D721Med (cell line): ENCODE results near the gene CD82.
"Not testable (repeated sequence)": the region's sequence is repeated elsewhere in the genome, so short reads cannot be mapped to it uniquely, and the experiment has no call there.

Experiments
- DNase-seq: peaks from one replicate; pipeline ENCODE4 v3.0.0; 2011; ENCODE audit warnings: low spot score; ENCODE audit not compliant: insufficient read length
- FAIRE-seq: peaks from 2 replicates; lab custom pipeline; 2011; peaks lifted over from hg19 to GRCh38; lab: Jason Lieb, UNC
- TF ChIP-seq, protein P1 (sequence below): IDR thresholded peaks from 2 replicates; pipeline ENCODE4 v1.5.1; 2012; ENCODE audit warnings: mild to moderate bottlenecking, control low read depth; ENCODE audit not compliant: insufficient read depth; ENCODE audit errors: missing control alignments

Gene CD82

DNA sequence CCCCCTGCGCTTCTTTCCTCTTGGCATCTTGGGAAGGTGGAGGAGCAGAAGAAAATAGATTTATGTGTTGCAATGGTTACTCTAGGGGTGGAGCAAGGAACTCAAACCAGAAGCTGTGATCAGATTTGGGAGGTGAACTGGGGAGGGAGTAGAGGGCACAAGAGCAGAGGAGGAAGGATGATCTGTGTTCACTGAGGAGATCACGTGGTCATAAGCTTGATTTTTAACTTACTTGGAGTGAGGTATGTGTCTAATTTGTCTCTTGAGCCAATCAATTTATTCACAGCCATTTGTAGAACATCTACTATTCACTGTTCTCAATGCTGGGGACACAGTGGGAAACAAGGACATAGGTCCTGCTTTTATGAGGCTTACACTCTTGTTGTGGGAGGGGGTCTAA lies 24.8 kb upstream of the CD82 start:
- TF ChIP-seq, protein P1, sequence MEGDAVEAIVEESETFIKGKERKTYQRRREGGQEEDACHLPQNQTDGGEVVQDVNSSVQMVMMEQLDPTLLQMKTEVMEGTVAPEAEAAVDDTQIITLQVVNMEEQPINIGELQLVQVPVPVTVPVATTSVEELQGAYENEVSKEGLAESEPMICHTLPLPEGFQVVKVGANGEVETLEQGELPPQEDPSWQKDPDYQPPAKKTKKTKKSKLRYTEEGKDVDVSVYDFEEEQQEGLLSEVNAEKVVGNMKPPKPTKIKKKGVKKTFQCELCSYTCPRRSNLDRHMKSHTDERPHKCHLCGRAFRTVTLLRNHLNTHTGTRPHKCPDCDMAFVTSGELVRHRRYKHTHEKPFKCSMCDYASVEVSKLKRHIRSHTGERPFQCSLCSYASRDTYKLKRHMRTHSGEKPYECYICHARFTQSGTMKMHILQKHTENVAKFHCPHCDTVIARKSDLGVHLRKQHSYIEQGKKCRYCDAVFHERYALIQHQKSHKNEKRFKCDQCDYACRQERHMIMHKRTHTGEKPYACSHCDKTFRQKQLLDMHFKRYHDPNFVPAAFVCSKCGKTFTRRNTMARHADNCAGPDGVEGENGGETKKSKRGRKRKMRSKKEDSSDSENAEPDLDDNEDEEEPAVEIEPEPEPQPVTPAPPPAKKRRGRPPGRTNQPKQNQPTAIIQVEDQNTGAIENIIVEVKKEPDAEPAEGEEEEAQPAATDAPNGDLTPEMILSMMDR, result no peak
- DNase-seq, result no peak
- no peak for FAIRE-seq

DNA sequence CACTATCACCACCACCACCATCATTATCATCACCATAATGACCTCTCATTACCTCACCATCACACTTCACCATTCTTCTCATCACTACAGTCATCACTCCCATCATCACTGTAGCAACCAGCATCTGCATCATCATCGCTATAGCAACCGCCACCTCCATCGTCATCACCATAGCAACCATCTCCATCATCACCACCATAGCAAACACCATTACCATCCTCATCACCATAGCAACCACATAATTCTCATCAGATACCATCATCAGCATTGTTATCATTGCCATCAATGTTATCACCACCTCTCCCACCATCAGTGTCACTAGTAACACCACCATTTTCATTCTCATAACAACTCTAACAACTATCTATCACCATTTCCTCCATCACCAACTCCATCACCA lies 23.1 kb upstream of the CD82 start:
- FAIRE-seq, result no peak
- no peak for DNase-seq
- TF ChIP-seq, protein P1, result no peak

DNA sequence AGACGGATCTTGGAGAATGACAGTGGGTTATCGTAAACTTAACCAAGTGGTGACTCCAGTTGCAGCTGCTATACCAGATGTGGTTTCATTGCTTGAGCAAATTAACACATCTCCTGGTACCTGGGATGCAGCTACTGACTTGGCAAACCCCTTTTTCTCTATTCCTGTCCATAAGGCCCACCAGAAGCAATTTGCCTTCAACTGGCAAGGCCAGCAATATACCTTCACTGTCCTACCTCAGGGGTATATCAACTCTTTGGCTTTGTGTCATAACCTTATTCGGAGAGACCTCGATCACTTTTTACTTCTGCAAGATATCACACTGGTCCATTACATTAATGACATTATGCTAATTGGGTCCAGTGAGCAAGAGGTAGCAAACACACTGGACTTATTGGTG lies 18.5 kb upstream of the CD82 start:
- DNase-seq, FAIRE-seq: not testable (repeated sequence)

DNA sequence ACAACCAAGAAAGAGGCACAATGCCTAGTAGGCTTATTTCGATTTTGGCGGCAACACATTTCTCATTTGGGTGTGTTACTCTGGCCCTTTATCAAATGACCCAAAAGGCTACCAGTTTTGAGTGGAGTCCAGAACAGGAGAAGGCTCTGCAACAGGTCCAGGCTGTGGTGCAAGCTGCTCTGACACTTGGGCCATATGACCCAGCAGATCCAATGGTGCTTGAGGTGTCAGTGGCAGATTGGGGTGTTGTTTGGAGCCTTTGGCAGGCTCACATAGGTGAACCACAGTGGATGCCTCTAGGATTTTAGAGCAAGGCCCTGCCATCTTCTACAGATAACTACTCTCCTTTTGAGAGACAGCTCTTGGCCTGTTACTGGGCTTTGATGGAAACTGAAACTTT lies 17.9 kb upstream of the CD82 start:
- not testable (repeated sequence) for DNase-seq, FAIRE-seq

DNA sequence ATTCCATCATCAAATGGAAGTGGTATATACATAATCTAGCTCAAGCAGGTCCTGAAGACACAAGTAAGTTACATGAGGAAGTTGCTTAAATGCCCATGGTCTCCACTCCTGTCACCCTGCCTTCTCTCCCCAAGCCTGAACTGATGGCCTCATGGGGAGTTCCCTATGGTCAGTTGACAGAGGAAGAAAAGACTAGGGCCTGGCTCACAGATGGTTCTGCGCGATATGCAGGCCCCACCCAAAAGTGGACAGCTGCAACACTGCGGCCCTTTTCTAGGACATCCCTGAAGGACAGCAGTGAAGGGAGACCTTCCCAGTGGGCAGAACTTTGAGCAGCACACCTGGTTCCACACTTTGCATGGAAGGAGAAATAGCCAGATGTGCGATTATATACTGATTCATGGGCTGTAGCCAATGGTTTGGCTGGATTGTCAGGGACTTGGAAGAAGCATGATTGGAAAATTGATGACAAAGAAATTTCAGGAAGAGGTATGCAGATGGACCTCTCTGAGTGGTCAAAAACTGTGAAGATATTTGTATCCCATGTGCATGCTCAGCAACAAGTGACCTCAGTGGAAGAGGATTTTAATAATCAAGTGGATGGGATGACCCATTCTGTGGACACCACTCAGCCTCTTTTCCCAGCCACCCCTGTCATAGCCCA lies 17.3 kb upstream of the CD82 start:
- TF ChIP-seq, protein P1, result no peak
- FAIRE-seq (no peak), DNase-seq (no peak)

DNA sequence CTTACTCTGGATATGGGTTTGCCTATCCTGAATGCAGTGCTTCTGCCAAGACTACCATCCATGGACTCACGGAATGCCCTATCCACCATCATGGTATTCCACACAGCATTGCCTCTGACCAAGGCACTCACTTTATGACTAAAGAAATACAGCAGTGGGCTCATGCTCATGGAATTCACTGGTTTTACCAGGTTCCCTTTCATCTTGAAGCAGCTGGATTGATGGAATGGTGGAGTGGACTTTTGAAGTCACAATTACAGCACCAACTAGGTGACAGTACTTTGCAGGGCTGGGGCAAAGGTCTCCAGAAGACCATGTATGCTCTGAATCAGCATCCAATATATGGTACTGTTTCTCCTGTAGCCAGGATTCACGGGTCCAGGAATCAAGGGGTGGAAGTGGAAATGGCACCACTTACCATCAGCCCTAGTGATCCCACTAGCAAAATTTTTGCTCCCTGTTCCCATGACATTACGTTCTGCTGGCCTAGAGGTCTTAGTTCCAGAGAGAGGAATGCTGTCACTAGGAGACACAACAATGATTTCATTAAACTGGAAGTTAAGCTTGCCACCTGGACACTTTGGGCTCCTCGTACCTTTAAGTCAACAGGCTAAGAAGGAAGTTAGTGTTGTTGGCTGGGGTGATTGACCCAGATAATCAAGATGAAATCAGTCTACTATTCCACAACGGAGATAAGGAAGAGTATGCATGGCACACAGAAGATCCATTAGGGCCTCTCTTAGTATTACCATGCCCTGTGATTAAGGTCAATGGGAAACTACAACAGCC lies 16.3 kb upstream of the CD82 start:
- FAIRE-seq, result not testable (repeated sequence)

DNA sequence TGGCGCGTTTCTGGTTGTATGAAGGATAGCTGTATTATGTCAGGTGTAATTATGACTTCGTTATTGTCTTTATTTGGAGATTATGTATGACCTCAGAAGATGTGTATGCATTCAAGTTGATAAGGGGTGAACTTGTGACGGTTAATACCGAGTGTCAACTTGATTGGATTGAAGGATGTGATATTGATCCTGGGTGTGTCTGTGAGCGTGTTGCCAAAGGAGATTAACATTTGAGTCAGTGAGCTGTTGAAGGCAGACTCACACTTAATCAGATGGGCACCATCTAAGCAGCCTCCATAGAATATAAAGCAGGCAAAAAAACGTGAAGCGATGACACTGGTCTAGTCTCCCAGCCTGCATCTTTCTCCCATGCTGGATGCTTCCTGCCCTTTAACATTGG lies 15.3 kb upstream of the CD82 start:
- DNase-seq (no peak), FAIRE-seq (no peak)
- TF ChIP-seq, protein P1, result no peak

More for the DNA sequence above, 16.3 kb upstream of the CD82 start:
- DNase-seq, result not testable (repeated sequence)

DNA sequence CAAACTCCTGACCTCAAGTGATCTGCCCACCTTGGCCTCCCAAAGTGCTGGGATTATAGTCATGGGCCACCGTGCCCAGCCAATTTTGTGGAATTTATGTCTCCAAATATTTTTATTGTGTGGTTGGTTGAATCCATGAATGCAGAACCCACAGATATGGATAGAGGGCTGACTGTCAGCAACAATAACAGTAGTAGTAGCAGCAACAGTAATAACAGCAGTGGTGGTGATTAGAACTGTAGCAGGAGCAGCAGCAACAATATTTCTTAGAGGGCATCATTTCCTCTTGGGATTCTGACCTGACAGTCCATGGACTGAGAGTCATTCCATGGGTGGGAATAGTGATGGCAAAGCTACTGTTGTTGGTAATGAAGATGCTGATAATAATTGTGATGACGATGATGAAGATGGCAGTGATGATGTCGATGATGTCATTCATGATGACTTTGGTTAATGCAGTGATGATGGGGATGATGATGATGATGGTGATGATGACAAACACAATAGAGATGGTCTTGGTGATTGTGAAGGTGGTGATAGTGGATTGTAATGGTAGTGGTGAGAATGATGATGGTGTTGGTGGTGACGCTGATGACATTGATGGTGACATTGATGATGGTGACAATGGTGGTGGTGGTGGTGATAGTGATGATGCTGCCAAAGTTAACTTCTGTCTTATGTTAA lies 13.9 kb upstream of the CD82 start:
- DNase-seq, result no peak
- TF ChIP-seq, protein P1, result no peak
- FAIRE-seq, result no peak
